Glomerular visceral epithelial cell (primary cell): ENCODE data around the gene RPS16.

Experiments
- DNase-seq: peaks from one replicate; pipeline ENCODE4 v3.0.0-alpha.2; 2016; ENCODE audit errors: extremely low spot score

The RPS16 gene

GRCh38 chr19:39449116-39449797, 13.5 kb upstream of the RPS16 start:
- DNase-seq: no peak

- DNase-seq: peak; percentile 72
These were observed 12.5 kb upstream of the RPS16 start for GRCh38 chr19:39448271-39448670.

- DNase-seq: no peak
These were observed 10.8 kb upstream of the RPS16 start for GRCh38 chr19:39446365-39447084.

- peak; percentile 98 for DNase-seq
These were observed 9.7 kb upstream of the RPS16 start, which contains the start of gene SUPT5H for GRCh38 chr19:39445196-39446111. Gene SUPT5H, plus strand, starts transcription at chr19:39445582. Its CDS starts 309 bp downstream, at chr19:39445891.

GRCh38 chr19:39444598-39445195, 8.9 kb upstream of the RPS16 start:
- peak; percentile 25 for DNase-seq

GRCh38 chr19:39438270-39438934, 2.7 kb upstream of the RPS16 start:
- DNase-seq: peak; percentile 70

- DNase-seq: no peak
These were observed 584 bp upstream of the RPS16 start for GRCh38 chr19:39436350-39436716.

- DNase-seq: no peak
These were observed 1.3 kb downstream of the RPS16 start for GRCh38 chr19:39434123-39435076.

- DNase-seq: no peak
These were observed 2.2 kb downstream of the RPS16 start for GRCh38 chr19:39433480-39434079.

GRCh38 chr19:39432677-39433025, 3.1 kb downstream of the RPS16 start:
- DNase-seq: no peak

- peak; percentile 88 for DNase-seq
These were observed 4.8 kb downstream of the RPS16 start for GRCh38 chr19:39430675-39431593.

GRCh38 chr19:39428283-39429112, 7.3 kb downstream of the RPS16 start:
- DNase-seq: peak; percentile 88

GRCh38 chr19:39427707-39428106, 8.0 kb downstream of the RPS16 start:
- no peak for DNase-seq

- no peak for DNase-seq
These were observed 9.6 kb downstream of the RPS16 start for GRCh38 chr19:39426170-39426569.

- DNase-seq: no peak
These were observed 10.0 kb downstream of the RPS16 start for GRCh38 chr19:39425744-39426143.

- DNase-seq: no peak
These were observed 10.8 kb downstream of the RPS16 start for GRCh38 chr19:39424934-39425333.

- no peak for DNase-seq
These were observed 12.3 kb downstream of the RPS16 start for GRCh38 chr19:39423258-39424086.
